Endodermal cell (in vitro differentiated cells): ENCODE results near the gene ANKRD33B. TPM values are rescaled to one million over a fixed set of nuclear protein-coding genes. Genes with fewer than 3 reads are reported as not detected.

Source experiments
- DNase-seq: peaks from one replicate; pipeline ENCODE4 v3.0.0-alpha.2; 2017
- H3K27ac ChIP-seq: 2 replicates; pipeline ENCODE4 v1.5.1; 2013; ENCODE audit warnings: mild to moderate bottlenecking, low read depth, low read length, moderate library complexity
- H3K27me3 ChIP-seq: 2 replicates; pipeline ENCODE4 v1.6.1; 2013; ENCODE audit warnings: mild to moderate bottlenecking, low read length, moderate library complexity; ENCODE audit not compliant: insufficient read depth, control insufficient read depth, poor library complexity, severe bottlenecking
- H3K36me3 ChIP-seq: 2 replicates; pipeline ENCODE4 v1.7.0; 2013; ENCODE audit warnings: mild to moderate bottlenecking, low read length, moderate library complexity; ENCODE audit not compliant: control insufficient read depth, insufficient read depth
- H3K4me1 ChIP-seq: one replicate; pipeline ENCODE4 v1.7.0; 2013; ENCODE audit warnings: low read length; ENCODE audit not compliant: control insufficient read depth, insufficient read depth
- H3K4me3 ChIP-seq: 2 replicates; pipeline ENCODE4 v1.5.1; 2013; ENCODE audit warnings: mild to moderate bottlenecking, low read length, moderate library complexity
- H3K9ac ChIP-seq: 2 replicates; pipeline ENCODE4 v1.6.1; 2013; ENCODE audit warnings: mild to moderate bottlenecking, low read length, moderate library complexity; ENCODE audit not compliant: poor library complexity, severe bottlenecking; ENCODE audit errors: extremely low read depth
- H3K9me3 ChIP-seq: 2 replicates; pipeline ENCODE4 v1.6.1; 2013; ENCODE audit warnings: mild to moderate bottlenecking, low read length, moderate library complexity; ENCODE audit not compliant: control insufficient read depth
- H3K27ac Mint-ChIP-seq: 2 replicates; pipeline ENCODE4 v1.8.0; 2020; ENCODE audit warnings: mixed read lengths
- H3K27me3 Mint-ChIP-seq: 2 replicates; pipeline ENCODE4 v1.8.0; 2021; ENCODE audit warnings: mild to moderate bottlenecking, mixed read lengths; ENCODE audit not compliant: insufficient read depth
- H3K36me3 Mint-ChIP-seq: 2 replicates; pipeline ENCODE4 v1.8.0; 2020; ENCODE audit warnings: low read depth, mixed read lengths
- H3K4me1 Mint-ChIP-seq: 2 replicates; pipeline ENCODE4 v1.8.0; 2020; ENCODE audit warnings: mixed read lengths
- H3K4me3 Mint-ChIP-seq: 2 replicates; pipeline ENCODE4 v1.8.0; 2020; ENCODE audit warnings: mild to moderate bottlenecking, moderate library complexity, mixed read lengths
- H3K9me3 Mint-ChIP-seq: 2 replicates; pipeline ENCODE4 v1.8.0; 2020; ENCODE audit warnings: mild to moderate bottlenecking, mixed read lengths
- WGBS, 2 experiments: methylation state at CpG; one replicate each; pipeline versions ENCODE4 v1.1.5 to v1.1.7; 2013; ENCODE audit warnings: missing lambda C conversion rate in 2 of 2, mixed read lengths in 1 of 2; ENCODE audit not compliant: insufficient coverage in 1 of 2, insufficient read length in 1 of 2; 5-methylcytosine and 5-hydroxymethylcytosine counted together
- total RNA-seq, 2 donors: library from RNA; stranded (reverse); fragmentation: NEBNext Ultra II Directional in 1 of 2; extraction: Animal tissue kit (Norgen Biotek cat#: 25700) in 1 of 2; gene quantifications; 2 replicates in 1 of 2; 3 replicates in 1 of 2; pipeline ENCODE4 v1.2.1, GENCODE V29; 2021
- TF ChIP-seq, protein P1 (sequence below): fragments of 200-600 bp; sonication (generic); conservative IDR thresholded peaks from 2 replicates; pipeline ENCODE4 v1.5.0; 2021; ENCODE audit warnings: antibody characterized with exemption, mild to moderate bottlenecking

Gene ANKRD33B
- total RNA-seq, 2 donors from 2014 or later, result 21.9 to 37.2 TPM

DNA sequence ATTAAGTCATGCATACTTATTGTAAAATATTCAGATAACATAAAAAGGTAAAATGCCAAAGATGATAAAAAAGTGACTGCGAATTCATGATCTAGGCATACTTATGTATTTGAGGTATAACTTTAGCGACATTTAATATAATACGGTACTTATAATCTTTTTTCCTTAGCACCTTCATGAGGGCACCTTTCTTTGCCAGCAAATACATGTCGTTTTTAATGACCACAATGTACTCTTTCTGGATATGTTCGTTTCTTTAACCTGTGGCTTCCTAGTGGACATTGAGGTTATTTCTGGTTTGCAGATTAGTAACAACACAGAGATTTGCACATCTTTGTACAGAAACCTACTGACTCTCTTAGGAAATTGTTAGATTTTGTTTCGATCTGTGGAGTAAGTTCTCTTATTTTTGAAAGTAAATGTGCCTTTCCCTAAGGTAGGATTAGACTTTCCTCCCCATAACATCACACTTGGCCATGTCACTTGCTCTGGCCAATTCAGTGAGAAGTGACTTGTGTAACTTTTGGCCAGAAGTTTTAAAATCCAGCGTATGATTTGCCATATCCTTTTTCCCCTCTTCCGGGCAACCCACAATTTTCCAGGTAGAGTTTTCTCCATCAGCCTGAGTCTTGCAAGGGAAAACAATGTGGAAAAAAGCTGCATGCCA is 24.4 kb downstream of the ANKRD33B start:
- WGBS, 2 experiments, result 94 to 97% methylated on average over 7 to 8 of the region's 8 CpGs
- no peak overlapping the region for H3K4me3 Mint-ChIP-seq
- Histone ChIP-seq H3K9me3 (peaks cover 10% of the 10 kb centered on the region), H3K4me1 (no peaks in the 10 kb centered on the region), H3K4me3 (no peak overlapping the region), H3K9ac (no peak overlapping the region), H3K36me3 (no peaks in the 10 kb centered on the region), H3K27ac (no peak overlapping the region), H3K27me3 (no peaks in the 10 kb centered on the region)
- H3K27ac Mint-ChIP-seq, result no peak overlapping the region
- H3K27me3 Mint-ChIP-seq, result peaks cover 5% of the 10 kb centered on the region
- H3K9me3 Mint-ChIP-seq, result peaks cover 8% of the 10 kb centered on the region
- H3K4me1 Mint-ChIP-seq, result peaks cover 20% of the 10 kb centered on the region
- TF ChIP-seq, protein P1, sequence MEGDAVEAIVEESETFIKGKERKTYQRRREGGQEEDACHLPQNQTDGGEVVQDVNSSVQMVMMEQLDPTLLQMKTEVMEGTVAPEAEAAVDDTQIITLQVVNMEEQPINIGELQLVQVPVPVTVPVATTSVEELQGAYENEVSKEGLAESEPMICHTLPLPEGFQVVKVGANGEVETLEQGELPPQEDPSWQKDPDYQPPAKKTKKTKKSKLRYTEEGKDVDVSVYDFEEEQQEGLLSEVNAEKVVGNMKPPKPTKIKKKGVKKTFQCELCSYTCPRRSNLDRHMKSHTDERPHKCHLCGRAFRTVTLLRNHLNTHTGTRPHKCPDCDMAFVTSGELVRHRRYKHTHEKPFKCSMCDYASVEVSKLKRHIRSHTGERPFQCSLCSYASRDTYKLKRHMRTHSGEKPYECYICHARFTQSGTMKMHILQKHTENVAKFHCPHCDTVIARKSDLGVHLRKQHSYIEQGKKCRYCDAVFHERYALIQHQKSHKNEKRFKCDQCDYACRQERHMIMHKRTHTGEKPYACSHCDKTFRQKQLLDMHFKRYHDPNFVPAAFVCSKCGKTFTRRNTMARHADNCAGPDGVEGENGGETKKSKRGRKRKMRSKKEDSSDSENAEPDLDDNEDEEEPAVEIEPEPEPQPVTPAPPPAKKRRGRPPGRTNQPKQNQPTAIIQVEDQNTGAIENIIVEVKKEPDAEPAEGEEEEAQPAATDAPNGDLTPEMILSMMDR, result no peak
- H3K36me3 Mint-ChIP-seq, result peaks cover 8% of the 10 kb centered on the region
- DNase-seq, result no peak

DNA sequence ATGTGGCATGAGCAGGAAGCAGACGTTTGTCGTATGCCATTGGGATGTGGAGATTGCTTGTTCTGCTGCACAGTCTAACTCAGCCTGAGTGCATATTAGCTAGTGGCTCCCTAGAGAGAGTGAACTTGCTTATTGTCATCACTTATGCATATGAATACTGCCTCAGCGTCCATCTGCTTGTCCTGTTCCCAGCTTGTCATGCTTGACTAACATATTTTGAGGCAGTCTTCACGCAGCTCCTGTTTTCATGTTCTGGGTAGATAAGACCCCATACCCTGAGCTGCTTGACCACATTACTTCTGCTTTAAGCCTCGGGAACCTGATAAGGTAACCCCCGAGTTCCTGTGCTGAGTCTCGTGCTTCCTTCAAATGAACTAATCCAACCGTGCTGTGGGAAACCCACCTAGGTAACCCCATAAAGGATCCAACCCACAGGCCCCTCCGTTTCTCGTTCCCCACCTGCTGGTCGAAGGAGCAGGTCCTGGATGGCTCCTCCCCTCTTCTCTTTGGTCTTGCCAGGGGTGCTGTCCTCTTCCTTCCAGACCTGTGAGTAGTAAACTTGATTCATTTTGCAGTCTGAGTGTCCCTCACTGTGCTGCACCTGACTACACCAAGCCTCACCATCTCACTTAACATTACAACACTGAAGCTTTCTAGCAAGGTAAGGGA is 25.0 kb downstream of the ANKRD33B start:
- 82 to 84% methylated on average over 8 to 11 of the region's 11 CpGs for WGBS, 2 experiments
- peaks cover 10% of the 10 kb centered on the region for H3K9me3 ChIP-seq
- Mint-ChIP-seq H3K27ac (peak overlapping the region; percentile 10), H3K27me3 (peaks cover 5% of the 10 kb centered on the region), H3K36me3 (peaks cover 8% of the 10 kb centered on the region), H3K4me1 (peaks cover 20% of the 10 kb centered on the region), H3K4me3 (no peak overlapping the region), H3K9me3 (peaks cover 8% of the 10 kb centered on the region)
- DNase-seq, result no peak
- H3K36me3 ChIP-seq, result no peaks in the 10 kb centered on the region
- H3K4me3 ChIP-seq, result no peak overlapping the region
- no peaks in the 10 kb centered on the region for H3K27me3 ChIP-seq
- TF ChIP-seq, protein P1, result no peak
- H3K9ac ChIP-seq, result no peak overlapping the region
- H3K4me1 ChIP-seq, result no peaks in the 10 kb centered on the region
- no peak overlapping the region for H3K27ac ChIP-seq

DNA sequence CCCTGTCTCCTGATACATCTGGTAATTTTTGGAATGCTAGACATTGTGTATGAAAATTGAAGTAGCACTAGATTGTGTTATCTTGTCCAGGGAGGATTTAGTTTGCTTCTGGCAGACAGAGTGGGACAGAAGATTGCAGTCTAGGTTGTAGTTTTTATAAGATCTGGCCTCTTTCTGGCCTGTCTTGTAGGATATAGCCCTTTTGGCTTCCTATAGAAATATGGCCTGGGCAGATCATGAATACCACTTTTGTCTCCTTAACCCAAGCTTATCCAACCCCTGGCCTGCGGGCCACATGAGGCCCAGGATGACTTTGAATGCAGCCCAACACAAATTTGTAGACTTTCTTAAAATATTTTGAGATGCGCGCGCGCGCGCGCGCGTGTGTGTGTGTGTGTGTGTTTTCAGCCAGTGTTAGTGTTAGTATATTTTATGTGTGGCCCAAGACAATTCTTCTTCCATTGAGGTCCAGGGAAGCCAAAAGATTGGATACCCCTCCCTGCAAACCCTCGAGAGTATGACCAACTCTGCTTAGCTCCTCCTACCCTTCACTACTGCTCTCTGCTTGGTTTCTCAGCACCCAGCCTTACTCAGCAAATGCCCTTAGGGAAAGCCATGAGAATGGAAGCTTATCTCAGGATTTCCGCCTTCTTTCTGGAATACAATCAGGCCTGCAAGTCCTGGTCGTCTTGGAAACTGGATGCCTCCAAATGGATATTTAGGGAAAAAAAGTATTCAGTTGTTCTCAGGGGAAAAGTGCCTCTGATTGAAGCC is 26.5 kb downstream of the ANKRD33B start:
- 20 to 75% methylated on average over 1 to 13 of the region's 13 CpGs for WGBS, 2 experiments
- Histone ChIP-seq H3K4me3 (no peak overlapping the region), H3K9me3 (peaks cover 10% of the 10 kb centered on the region), H3K9ac (peak overlapping the region; percentile 20), H3K36me3 (no peaks in the 10 kb centered on the region), H3K4me1 (no peaks in the 10 kb centered on the region), H3K27ac (no peak overlapping the region), H3K27me3 (no peaks in the 10 kb centered on the region)
- H3K4me3 Mint-ChIP-seq, result no peak overlapping the region
- H3K27ac Mint-ChIP-seq, result peak overlapping the region; percentile 81
- TF ChIP-seq, protein P1, result no peak
- H3K4me1 Mint-ChIP-seq, result peaks cover 24% of the 10 kb centered on the region
- H3K27me3 Mint-ChIP-seq, result no peaks in the 10 kb centered on the region
- H3K36me3 Mint-ChIP-seq, result peaks cover 8% of the 10 kb centered on the region
- peaks cover 8% of the 10 kb centered on the region for H3K9me3 Mint-ChIP-seq
- peak; percentile 79 for DNase-seq
